Muscle of arm (tissue), 12 donors: ENCODE results near the gene SCAPER. TPM values are rescaled to one million over a fixed set of nuclear protein-coding genes. Genes with fewer than 3 reads are reported as not detected.
"Not testable (repeated sequence)": the region's sequence is repeated elsewhere in the genome, so short reads cannot be mapped to it uniquely, and the experiment has no call there.

Experiments
- DNase-seq: peaks from one replicate; pipeline ENCODE4 v3.0.0-alpha.2; 2013
- polyA plus RNA-seq, 12 donors: library from polyadenylated mRNA; unstranded; fragments of 120-200 nt; gene quantifications; one replicate each; pipeline ENCODE4 v1.2.1, GENCODE V29; 2013; ENCODE audit not compliant: insufficient read length in 12 of 12

The SCAPER gene
- polyA plus RNA-seq, 12 donors, result 32.0 to 103 (median 84.6) TPM; not detected in 1

DNA sequence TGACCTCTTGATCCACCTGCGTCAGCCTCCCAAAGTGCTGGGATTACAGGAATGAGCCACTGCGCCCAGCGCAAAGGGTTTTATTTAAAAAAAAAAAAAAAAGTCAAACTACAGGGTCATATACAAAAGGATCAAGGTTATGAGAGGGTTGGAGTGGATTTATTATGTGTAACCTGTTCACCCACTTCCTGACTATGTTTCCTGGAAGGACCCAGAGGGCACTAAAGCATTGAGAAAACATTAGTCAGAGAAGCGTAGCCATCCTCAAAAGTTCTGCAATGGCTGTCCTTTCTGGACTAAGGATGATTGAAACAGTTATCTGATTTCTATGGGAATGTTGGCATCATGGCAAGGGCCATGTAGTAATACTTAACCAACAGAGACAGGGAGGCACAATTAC lies 7.3 kb upstream of the SCAPER start:
- DNase-seq, result no peak

DNA sequence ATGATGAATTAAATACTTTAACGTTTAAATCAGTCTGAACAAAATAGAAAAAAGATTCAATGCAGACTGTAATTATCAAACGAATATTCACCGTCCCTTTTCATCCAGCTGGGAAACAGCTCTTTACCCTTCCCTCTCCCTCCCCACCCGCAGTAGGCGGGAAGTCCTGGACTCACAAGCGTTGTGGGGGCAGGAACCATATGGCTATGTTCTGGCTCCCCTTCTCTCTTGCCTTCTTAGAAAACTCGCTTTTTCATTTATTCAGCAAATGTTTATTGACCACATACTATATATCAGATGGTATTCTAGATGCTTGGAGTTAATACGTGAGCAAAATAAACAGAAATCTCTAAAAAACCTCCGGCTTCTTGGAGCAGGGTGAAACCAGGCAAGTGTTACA lies 715 bp upstream of the SCAPER start:
- no peak for DNase-seq

DNA sequence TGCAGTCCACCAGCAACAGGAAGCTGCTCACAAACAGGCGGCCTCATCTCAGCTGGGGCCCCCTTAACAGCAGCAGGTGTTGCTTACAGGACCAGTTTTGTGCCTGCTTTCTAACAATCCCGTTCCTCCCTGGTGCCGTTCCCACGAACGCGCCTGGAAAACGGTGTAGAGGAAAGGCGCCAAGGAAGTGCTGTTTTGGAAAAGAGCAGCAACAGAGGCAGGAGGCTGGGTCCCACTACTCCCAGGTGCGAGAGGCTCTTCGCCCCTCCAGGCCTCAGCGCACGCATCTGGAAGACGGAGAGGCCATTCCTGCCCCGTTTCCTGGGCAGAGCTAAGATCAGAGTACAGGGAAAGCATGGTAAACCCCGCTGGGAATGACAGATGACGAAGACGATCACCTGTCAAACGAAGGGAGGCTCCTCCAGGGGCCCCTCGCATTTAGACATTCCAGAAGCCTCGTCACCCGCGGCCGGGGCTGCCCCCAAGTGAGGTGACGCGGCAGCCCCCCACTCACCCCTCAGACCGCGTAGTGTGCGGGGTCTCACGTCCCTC lies 603 bp downstream of the SCAPER start:
- peak; percentile 55 for DNase-seq

DNA sequence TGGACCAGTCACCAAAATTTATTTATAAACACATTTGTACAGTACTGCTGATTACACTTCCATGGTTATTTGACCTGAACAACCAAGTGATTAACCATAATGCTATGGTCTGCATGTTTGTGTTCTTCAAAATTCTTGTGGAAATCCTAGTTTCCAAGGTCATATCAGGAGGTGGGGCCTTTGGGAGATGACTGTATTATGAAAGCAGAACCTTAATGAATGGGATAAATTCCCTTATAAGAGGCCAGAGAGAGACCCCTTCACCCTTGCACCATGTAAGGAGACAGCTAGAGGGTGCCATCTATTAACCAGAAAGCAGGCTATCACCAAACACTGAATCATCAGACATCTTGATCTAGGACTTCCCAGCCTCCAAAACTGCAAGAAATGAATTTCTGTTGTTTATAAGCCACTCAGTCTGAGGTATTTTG lies 1.9 kb downstream of the SCAPER start:
- DNase-seq, result peak; percentile 6

DNA sequence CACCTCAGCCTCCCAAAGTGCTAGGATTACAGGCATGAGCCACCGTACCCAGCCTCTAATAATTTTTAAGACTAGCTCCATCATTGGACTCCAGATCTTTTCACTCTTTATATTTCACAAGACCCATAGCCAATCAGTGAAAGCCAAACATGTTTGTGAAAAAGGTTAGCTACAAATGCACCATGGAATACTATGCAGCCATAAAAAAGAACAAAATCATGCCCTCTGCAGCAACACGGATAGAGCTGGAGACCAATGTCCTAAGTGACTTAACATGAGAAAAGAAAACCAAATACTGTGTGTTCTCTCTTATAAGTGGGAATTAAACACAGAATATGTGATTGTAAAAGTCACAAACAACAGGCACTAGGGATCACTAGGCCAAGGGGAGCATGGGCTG lies 3.2 kb downstream of the SCAPER start:
- no peak for DNase-seq

DNA sequence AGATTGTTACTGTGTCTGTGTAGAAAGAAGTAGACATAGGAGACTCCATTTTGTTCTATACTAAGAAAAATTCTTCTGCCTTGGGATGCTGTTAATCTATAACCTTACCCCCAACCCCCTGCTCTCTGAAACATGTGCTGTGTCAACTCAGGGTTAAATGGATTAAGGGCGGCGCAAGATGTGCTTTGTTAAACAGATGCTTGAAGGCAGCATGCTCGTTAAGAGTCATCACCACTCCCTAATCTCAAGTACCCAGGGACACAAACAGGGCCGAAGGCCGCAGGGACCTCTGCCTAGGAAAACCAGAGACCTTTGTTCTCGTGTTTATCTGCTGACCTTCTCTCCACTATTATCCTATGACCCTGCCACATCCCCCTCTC lies 5.2 kb downstream of the SCAPER start:
- DNase-seq, result not testable (repeated sequence)

DNA sequence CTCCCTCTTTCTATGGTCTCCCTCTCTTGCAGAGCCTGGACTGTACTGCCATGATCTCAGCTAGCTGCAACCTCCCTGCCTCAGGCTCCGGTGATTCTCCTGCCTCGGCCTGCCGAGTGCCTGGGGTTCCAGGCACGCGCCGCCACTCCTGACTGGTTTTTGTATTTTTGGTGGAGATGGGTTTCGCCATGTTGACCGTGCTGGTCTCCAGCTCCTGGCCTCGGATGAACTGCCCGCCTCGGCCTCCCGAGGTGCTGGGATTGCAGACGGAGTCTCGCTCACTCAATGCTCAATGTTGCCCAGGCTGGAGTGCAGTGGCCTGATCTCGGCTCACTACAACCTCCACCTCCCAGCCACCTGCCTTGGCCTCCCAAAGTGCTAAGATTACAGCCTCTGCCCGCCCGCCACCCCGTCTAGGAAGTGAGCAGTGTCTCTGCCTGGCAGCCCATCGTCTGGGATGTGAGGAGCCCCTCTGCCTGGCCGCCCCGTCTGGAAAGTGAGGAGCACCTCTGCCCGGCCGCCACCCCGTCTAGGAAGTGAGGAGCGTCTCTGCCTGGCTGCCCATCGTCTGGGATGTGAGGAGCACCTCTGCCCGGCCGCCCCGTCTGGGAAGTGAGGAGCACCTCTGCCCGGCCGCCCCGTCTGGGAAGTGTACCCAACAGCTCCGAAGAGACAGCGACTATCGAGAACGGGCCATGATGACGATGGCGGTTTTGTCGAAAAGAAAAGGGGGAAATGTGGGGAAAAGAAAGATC lies 5.8 kb downstream of the SCAPER start:
- not testable (repeated sequence) for DNase-seq

DNA sequence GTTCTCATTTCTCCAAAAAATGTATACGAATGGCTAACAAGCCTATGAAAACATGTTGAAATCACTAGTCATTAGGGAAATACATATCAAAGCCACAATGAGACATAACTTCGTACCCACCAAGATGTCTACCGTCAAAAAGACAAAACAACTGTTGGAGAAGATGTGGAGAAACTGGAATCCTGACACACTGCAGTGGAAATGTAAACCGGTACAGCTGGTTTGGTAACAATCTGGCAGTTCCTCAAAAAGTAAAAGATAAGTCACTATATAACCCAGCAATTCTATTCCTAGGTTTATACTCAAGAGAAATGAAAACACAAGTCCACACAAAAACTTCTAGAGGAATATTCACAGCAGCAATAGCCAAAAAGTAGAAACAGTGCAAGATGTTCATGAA lies 7.0 kb downstream of the SCAPER start:
- no peak for DNase-seq

DNA sequence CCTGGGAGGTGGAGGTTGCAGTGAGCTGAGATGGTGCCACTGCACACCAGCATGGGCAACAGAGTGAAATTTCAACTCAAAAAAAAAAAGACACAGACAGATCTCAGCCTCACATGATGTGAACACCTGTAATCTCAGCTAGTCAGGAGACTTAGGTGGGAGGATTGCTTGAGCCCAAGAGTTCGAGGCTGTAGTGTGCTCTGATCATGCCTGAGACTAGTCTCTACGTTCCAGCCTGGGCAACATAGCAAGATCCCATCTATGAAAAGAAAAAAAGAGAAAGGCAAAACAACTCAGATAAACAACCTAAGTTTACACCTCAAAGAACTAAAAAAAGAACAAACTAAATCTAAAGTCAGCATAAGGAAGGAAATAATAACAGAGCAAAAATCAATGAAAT lies 11.0 kb downstream of the SCAPER start:
- no peak for DNase-seq

DNA sequence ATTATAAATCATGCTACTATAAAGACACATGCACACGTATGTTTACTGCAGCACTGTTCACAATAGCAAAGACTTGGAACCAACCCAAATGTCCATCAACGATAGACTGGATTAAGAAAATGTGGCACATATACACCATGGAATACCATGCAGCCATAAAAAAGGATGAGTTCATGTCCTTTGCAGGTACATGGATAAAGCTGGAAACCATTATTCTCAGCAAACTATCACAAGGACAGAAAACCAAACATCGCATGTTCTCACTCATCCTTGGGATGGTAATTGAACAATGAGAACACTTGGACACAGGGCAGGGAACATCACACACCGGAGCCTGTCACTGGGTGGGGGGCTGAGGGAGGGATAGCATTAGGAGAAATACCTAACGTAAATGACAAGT lies 12.3 kb downstream of the SCAPER start:
- not testable (repeated sequence) for DNase-seq

DNA sequence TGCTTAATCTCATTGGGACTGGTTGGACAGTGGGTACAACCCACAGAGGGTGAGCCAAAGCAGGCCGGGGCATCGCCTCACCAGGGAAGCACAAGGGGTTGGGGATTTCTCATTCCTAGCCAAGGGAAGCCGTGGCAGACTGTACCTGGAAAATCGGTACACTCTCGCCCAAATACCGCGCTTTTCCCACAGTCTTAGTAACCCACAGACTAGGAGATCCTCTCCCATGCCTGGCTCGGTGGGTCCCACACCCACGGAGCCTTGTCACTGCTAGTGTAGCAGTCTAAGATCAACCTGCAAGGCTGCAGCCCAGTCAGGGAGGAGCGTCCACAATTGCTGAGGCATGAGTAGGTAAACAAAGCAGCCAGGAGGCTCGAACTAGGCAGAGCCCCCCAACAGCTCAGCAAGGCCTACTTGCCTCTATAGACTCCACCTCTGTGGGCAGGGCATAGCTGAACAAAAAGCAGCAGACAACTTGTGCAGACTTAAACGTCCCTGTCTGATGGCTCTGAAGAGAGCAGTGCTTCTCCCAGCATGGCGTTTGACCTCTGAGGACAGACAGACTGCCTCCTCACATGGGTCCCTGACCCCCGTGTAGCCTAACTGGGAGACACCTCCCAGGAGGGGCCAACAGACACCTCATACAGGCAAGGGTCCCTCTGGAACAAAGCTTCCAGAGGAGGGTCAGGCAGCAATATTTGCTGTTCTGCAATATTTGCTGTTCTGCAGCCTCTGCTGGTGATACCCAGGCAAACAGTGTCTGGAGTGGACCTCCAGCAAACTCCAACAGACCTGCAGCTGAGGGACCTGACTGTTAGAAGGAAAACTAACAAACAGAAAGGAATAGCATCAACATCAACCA lies 17.6 kb downstream of the SCAPER start:
- not testable (repeated sequence) for DNase-seq

DNA sequence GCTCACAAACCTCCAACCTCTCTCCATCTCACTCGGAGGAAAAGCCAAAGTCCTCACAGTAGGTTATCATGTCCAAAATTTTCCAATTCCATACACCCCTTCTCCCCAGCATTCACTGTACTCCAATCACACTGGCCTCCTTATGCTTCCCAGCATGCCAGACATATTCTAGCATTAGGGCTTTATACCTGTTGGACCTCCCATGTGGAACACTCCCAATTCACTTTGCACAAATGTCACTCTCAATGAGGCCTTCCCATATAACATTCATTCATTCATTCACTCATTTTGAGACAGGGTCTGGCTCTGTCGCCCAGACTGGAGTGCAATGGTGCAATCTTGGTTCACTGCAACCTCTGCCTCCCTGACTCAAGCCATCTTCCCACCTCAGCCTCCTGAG lies 19.9 kb downstream of the SCAPER start:
- no peak for DNase-seq

DNA sequence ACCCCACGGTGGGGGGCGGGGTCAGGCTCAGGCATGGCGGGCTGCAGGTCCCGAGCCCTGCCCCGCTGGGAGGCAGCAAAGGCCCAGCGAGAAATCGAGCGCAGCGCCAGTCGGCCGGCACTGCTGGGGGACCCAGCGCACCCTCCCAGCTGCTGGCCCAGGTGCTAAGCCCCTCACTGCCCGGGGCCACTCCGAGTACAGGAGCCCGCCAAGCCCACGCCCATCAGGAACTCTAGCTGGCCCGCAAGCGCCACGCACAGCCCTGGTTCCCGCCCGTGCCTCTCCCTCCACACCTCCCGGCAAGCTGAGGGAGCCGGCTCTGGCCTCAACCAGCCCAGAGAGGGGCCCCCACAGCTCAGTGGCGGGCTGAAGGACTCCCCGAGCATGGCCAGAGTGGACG lies 29.2 kb downstream of the SCAPER start:
- no peak for DNase-seq

DNA sequence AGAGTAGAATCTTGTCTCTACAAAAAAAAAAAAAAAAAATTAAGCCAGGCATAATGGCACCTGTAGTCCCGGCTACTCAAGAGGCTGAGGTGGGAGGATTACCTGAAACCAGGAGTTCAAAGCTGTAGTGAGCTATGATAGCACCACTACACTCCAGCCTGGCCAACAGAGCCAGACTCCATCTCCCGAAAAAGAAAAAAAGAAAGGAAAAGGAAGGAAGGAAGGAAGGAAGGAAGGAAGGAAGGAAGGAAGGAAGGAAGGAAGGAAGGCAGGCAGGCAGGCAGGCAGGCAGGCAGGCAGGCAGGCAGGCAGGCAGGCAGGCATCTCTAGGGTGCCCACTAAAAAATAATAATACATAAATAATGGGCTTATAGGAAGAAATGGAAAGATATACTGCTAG lies 32.1 kb downstream of the SCAPER start:
- not testable (repeated sequence) for DNase-seq

DNA sequence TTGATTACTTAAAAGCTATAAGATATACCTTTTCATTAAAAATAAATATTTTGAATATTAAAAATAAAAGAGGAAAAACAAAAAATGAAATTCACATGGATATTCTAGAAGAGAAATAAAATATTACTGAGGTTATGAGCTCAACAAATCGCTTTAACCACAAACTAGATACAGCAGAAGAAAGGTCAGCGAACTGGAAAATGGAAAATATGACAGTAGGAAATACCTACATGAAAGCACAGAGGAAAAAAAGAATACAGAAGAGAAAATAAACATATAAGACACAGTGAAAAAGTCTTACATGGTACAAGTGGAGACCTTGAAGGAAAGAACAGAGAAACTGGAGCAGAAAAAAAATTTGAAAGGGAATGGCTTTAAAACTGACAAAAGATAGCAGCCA lies 33.2 kb downstream of the SCAPER start:
- no peak for DNase-seq

DNA sequence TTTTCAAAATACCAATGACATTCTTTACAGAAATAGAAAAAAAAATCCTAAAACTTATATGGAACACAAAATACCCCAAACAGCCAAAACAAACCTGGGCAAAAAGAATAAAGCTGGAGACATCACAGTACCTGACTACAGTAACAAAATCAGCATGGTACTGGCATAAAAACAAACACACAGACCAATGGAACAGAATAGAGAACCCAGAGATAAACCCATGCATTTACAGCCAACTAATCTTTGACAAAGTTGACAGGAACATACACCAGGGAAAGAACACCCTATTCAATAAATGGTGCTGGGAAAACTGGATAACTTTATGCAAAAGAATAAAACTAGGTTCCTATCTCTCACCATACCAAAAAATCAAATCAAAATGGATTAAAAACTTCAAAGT lies 36.4 kb downstream of the SCAPER start:
- no peak for DNase-seq

DNA sequence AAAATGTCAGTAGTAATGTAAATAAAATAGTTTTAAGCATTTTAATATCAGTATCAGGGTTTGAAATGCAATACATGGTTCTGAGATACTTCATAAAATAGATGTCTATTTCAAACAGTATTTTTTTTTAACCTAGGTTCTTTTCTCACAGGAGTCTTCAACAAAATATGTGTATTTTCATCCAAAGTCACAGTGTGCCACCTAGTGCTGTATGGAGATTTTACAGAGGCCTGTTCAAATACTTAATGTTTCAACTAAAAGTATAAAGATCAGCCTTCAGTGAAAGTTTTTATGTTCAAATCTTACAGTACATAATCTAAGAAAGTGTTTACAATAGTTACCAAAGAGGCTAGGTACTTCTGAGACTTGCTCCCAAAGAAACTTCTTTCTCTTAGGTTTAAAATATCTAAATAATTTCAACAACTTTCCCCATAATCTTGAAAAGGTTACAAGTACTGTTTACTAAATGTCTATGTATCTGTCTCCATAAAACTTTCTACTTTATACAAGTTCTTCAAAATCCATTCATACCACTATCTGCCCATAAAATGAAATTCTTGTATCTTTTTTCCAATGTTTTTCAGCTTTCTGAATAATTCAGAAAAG lies 38.3 kb downstream of the SCAPER start:
- peak; percentile 36 for DNase-seq

DNA sequence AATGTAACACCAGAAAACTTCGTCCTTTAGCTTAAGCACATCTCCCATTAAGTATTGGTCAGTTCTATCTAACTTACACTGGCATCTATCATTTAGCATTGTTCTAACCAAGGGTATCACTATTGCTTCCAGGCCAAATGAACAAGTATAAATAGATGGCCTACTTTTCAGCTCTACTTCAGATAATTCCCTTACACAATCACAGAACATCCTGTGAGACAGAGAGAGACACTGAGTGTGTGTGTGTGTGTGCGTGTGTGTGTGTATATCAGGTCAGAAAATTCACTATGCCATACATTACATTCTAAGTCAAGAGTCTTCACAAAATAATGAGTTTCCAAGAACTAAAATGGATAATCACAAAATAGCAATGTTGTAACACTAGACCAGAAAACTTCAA lies 39.1 kb downstream of the SCAPER start:
- DNase-seq, result no peak

DNA sequence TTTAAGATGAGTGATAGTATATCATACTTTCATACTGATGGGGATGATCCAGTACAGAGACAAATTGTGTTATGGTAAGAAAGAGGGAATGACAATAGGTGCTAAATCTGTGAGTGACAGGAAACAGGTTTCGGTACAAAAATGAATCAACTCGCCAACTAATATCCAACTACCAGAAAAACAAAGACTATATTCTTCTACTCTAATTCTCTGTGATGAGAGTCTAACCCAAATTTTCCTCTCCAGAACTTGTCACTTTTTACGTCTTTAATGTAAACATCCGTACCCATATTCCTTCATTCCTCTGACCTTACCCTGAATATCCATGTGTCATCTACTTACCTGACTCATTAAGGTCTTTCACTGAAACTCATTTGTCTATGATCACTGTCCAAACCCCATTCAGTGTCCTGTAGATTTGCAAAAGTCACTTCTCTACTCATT lies 39.6 kb downstream of the SCAPER start:
- no peak for DNase-seq

DNA sequence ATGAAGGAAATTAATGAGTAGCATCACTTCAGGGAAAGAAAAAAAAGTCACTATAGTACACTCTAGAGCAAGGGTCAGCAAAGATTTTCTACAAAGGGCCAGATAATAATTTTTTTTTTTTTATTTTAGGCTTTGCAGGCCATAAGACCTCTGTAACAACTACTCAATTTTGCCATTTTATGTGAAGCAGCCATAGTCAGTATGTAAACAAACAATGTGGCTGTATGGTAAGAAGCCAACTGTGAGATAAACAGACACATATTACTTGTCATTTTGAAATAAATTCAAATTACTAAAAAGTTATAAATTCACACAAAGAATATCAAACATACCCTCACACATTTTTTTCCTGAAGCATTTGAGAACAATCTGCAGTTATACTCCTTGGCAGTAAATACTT lies 40.6 kb downstream of the SCAPER start:
- no peak for DNase-seq

DNA sequence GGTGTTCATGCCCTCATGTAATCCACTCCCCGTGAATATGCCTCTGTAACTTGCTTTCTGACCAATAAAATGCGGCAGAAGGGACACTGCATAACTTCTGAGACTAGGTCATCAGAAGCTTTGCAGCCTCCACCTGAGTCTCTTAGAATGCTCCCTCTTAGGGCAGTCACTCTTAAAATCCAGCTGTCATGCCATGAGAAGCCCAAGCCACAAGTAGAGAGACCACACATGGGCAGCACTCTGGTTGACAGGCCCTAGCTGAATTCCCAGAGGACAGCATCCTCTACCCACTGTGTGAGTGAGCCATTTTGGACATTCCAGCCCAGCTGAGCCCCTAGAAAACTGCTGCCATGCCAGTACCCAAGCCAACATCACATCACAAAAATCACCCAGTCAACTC lies 41.4 kb downstream of the SCAPER start:
- no peak for DNase-seq

DNA sequence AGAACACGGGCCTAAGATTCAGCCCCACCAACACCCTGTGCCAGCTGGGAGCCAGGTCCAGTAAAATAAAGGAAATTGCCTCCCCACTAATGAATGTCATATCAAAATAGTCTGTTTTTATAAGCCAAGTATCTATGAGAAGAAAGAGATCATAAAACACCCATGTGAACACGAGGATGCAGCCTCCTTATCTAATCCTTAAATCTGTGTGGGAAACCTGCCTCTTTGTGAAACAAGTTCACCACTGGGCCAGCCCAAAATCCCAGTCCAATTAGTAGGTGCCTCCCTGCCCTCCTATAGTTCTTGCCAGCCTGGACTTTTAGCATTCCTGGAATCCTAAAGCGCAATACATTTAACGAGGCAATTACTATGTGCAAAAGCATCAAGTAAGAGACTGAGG lies 42.0 kb downstream of the SCAPER start:
- DNase-seq, result no peak
